Measurements from ENCODE around the gene SYNE2. TPM values are rescaled to one million over a fixed set of nuclear protein-coding genes. Genes with fewer than 3 reads are reported as not detected.

The SYNE2 gene
- polyA plus RNA-seq, 4 donors, result 54.4 to 135 (median 108) TPM

GRCh38 chr14:63909984-63910383, 57.2 kb downstream of the SYNE2 start:
- DNase-seq (ENCODE audit: low read depth in 4 of 4, low spot score in 3 of 4), result no peak

- no peak for DNase-seq (ENCODE audit: low read depth in 4 of 4, low spot score in 3 of 4)
Observed at GRCh38 chr14:63910583-63911363, 58.0 kb downstream of the SYNE2 start.

- no peak for DNase-seq (ENCODE audit: low read depth in 4 of 4, low spot score in 3 of 4)
Observed at GRCh38 chr14:63911404-63911803, 58.6 kb downstream of the SYNE2 start.

- DNase-seq (ENCODE audit: low read depth in 4 of 4, low spot score in 3 of 4), result no peak
Observed at GRCh38 chr14:63912286-63912685, 59.5 kb downstream of the SYNE2 start.

GRCh38 chr14:63918411-63918810, 65.6 kb downstream of the SYNE2 start:
- no peak for DNase-seq (ENCODE audit: low read depth in 4 of 4, low spot score in 3 of 4)

GRCh38 chr14:63922696-63923421, 70.1 kb downstream of the SYNE2 start:
- DNase-seq (ENCODE audit: low read depth in 4 of 4, low spot score in 3 of 4), result no peak

GRCh38 chr14:63923422-63923752, 70.6 kb downstream of the SYNE2 start:
- no peak for DNase-seq (ENCODE audit: low read depth in 4 of 4, low spot score in 3 of 4)

GRCh38 chr14:63924375-63924774, 71.6 kb downstream of the SYNE2 start:
- no peak for DNase-seq (ENCODE audit: low read depth in 4 of 4, low spot score in 3 of 4)

- no peak for DNase-seq (ENCODE audit: low read depth in 4 of 4, low spot score in 3 of 4)
Observed at GRCh38 chr14:63926641-63927040, 73.8 kb downstream of the SYNE2 start.

- DNase-seq (ENCODE audit: low read depth in 4 of 4, low spot score in 3 of 4), result no peak
Observed at GRCh38 chr14:63928744-63929174, 76.0 kb downstream of the SYNE2 start.

GRCh38 chr14:63933110-63933509, 80.3 kb downstream of the SYNE2 start:
- DNase-seq (ENCODE audit: low read depth in 4 of 4, low spot score in 3 of 4), result no peak

GRCh38 chr14:63933711-63934110, 80.9 kb downstream of the SYNE2 start:
- no peak for DNase-seq (ENCODE audit: low read depth in 4 of 4, low spot score in 3 of 4)

GRCh38 chr14:63938198-63939005, 85.6 kb downstream of the SYNE2 start:
- DNase-seq (ENCODE audit: low read depth in 4 of 4, low spot score in 3 of 4), result no peak

- no peak for DNase-seq (ENCODE audit: low read depth in 4 of 4, low spot score in 3 of 4)
Observed at GRCh38 chr14:63939006-63939270, 86.1 kb downstream of the SYNE2 start.

GRCh38 chr14:63940387-63940786, 87.6 kb downstream of the SYNE2 start:
- DNase-seq (ENCODE audit: low read depth in 4 of 4, low spot score in 3 of 4), result no peak

- no peak for DNase-seq (ENCODE audit: low read depth in 4 of 4, low spot score in 3 of 4)
Observed at GRCh38 chr14:63941023-63941422, 88.2 kb downstream of the SYNE2 start.

- no peak for DNase-seq (ENCODE audit: low read depth in 4 of 4, low spot score in 3 of 4)
Observed at GRCh38 chr14:63949696-63950095, 96.9 kb downstream of the SYNE2 start.

- no peak for DNase-seq (ENCODE audit: low read depth in 4 of 4, low spot score in 3 of 4)
Observed at GRCh38 chr14:63951021-63951420, 98.2 kb downstream of the SYNE2 start.

GRCh38 chr14:63951429-63951828, 98.6 kb downstream of the SYNE2 start:
- DNase-seq (ENCODE audit: low read depth in 4 of 4, low spot score in 3 of 4), result no peak

- DNase-seq (ENCODE audit: low read depth in 4 of 4, low spot score in 3 of 4), result no peak
Observed at GRCh38 chr14:63952053-63952932, 99.5 kb downstream of the SYNE2 start.

Data from left renal pelvis (tissue), 4 donors.